H1 (cell line): ENCODE measurements around the gene DYDC2. TPM values are rescaled to one million over a fixed set of nuclear protein-coding genes. Genes with fewer than 3 reads are reported as not detected.
"Not testable (repeated sequence)": the region's sequence is repeated elsewhere in the genome, so short reads cannot be mapped to it uniquely, and the experiment has no call there.

Experiments
- CTCF ChIA-PET: fragments of 300-600 bp; sonication (Branson Sonifier 250); formaldehyde crosslinking; loops from one replicate; lab custom pipeline; 2021; ENCODE audit not compliant: partially characterized antibody; lab: Charles Lee
- POLR2A ChIA-PET: fragments of 300-600 bp; sonication (Branson Sonifier 250); formaldehyde crosslinking; loops from one replicate; lab custom pipeline; 2021; ENCODE audit warnings: inconsistent platforms; ENCODE audit not compliant: partially characterized antibody; lab: Charles Lee
- DNase-seq, 2 experiments: peaks; one replicate each; pipeline versions ENCODE4 v3.0.0 to v3.0.0-alpha.2; 2010 to 2022; ENCODE audit warnings: low spot score in 2 of 2, low read depth in 1 of 2, mixed read lengths in 1 of 2
- FAIRE-seq: peaks from 2 replicates; lab custom pipeline; 2011; peaks lifted over from hg19 to GRCh38; lab: Jason Lieb, UNC
- H2AFZ ChIP-seq: 2 replicates; pipeline ENCODE4 v1.8.1; 2012; ENCODE audit warnings: low read length, inconsistent platforms
- H2AK5ac ChIP-seq: 2 replicates; pipeline ENCODE4 v1.6.1; 2013; ENCODE audit warnings: low read depth, low read length
- H2BK120ac ChIP-seq: replicated peaks from 2 replicates; pipeline ENCODE3; 2013; ENCODE audit warnings: low read depth, low read length, inconsistent platforms
- H2BK12ac ChIP-seq: 2 replicates; pipeline ENCODE4 v1.6.1; 2013; ENCODE audit warnings: low read depth, low read length
- H2BK15ac ChIP-seq: 2 replicates; pipeline ENCODE4 v1.6.1; 2013; ENCODE audit warnings: low read length
- H2BK20ac ChIP-seq: 2 replicates; pipeline ENCODE4 v1.6.1; 2013; ENCODE audit warnings: low read length
- H2BK5ac ChIP-seq: 2 replicates; pipeline ENCODE4 v1.6.1; 2013; ENCODE audit warnings: low read depth, low read length
- H3K14ac ChIP-seq: 2 replicates; pipeline ENCODE4 v1.6.1; 2013; ENCODE audit warnings: inconsistent platforms; ENCODE audit not compliant: insufficient read length
- H3K18ac ChIP-seq: 2 replicates; pipeline ENCODE4 v1.6.1; 2013; ENCODE audit warnings: low read length; ENCODE audit errors: extremely low read depth
- H3K23ac ChIP-seq: 2 replicates; pipeline ENCODE4 v1.6.1; 2013; ENCODE audit warnings: inconsistent platforms; ENCODE audit not compliant: insufficient read length
- H3K23me2 ChIP-seq: 2 replicates; pipeline ENCODE4 v1.6.1; 2013; ENCODE audit warnings: low read depth, low read length
- H3K27ac ChIP-seq: 2 replicates; pipeline ENCODE4 v1.6.1; 2011; ENCODE audit warnings: low read depth, low read length, inconsistent platforms
- H3K27me3 ChIP-seq, 4 experiments: replicated peaks in 1 of 4; 1 replicate in 1 of 4; 2 replicates in 3 of 4; pipeline versions ENCODE4 v1.6.1 to v1.8.1; 2011 to 2013; ENCODE audit warnings: low read length in 3 of 4, mild to moderate bottlenecking in 3 of 4, inconsistent platforms in 2 of 4, mixed read lengths in 2 of 4, moderate library complexity in 1 of 4; ENCODE audit not compliant: control insufficient read depth in 3 of 4, insufficient read depth in 3 of 4; ENCODE audit errors: extremely low read depth in 1 of 4
- H3K36me3 ChIP-seq, 4 experiments: 2 replicates each; pipeline versions ENCODE4 v1.6.1 to v1.8.1; 2011 to 2013; ENCODE audit warnings: mild to moderate bottlenecking in 4 of 4, low read length in 3 of 4, moderate library complexity in 2 of 4, control low read depth in 1 of 4, inconsistent platforms in 1 of 4; ENCODE audit not compliant: insufficient read depth in 4 of 4, control insufficient read depth in 2 of 4
- H3K4ac ChIP-seq: replicated peaks from 2 replicates; pipeline ENCODE3; 2013; ENCODE audit warnings: low read length, low read depth, mixed read lengths, inconsistent platforms; ENCODE audit not compliant: insufficient read length
- H3K4me1 ChIP-seq, 4 experiments: replicated peaks in 1 of 4; 1 replicate in 1 of 4; 2 replicates in 3 of 4; pipeline versions ENCODE4 v1.6.1 to v1.8.1; 2011 to 2013; ENCODE audit warnings: low read length in 3 of 4, inconsistent platforms in 2 of 4, mixed read lengths in 1 of 4; ENCODE audit not compliant: insufficient read depth in 4 of 4, control insufficient read depth in 3 of 4
- H3K4me2 ChIP-seq, 2 experiments: 2 replicates each; pipeline versions ENCODE4 v1.6.1 to v1.8.1; 2011 to 2013; ENCODE audit warnings: low read depth in 2 of 2, low read length in 2 of 2, control low read depth in 1 of 2, inconsistent platforms in 1 of 2, mild to moderate bottlenecking in 1 of 2; ENCODE audit not compliant: insufficient read depth in 1 of 2
- H3K4me3 ChIP-seq, 4 experiments: fragments of 200-600, 300-600 bp in 1 of 4; sonication (generic), shearing (Covaris generic), sonication (Bioruptor Twin) in 1 of 4; 2 replicates each; pipeline versions ENCODE4 v1.5.1 to v1.8.1; 2011 to 2016; ENCODE audit warnings: low read length in 4 of 4, low read depth in 3 of 4, control low read depth in 2 of 4, inconsistent platforms in 2 of 4, mild to moderate bottlenecking in 2 of 4, mixed read lengths in 1 of 4, moderate library complexity in 1 of 4; ENCODE audit not compliant: insufficient read depth in 2 of 4; ENCODE audit errors: extremely low read depth in 1 of 4
- H3K56ac ChIP-seq: replicated peaks from 2 replicates; pipeline ENCODE3; 2013; ENCODE audit warnings: low read depth, mild to moderate bottlenecking, mixed read lengths, low read length, inconsistent platforms; ENCODE audit not compliant: insufficient read length
- H3K79me1 ChIP-seq: 2 replicates; pipeline ENCODE4 v1.6.1; 2013; ENCODE audit warnings: low read depth, low read length, control low read depth
- H3K79me2 ChIP-seq, 2 experiments: 2 replicates each; pipeline versions ENCODE4 v1.6.1 to v1.8.1; 2012 to 2013; ENCODE audit warnings: low read length in 2 of 2, mild to moderate bottlenecking in 2 of 2, inconsistent platforms in 1 of 2; ENCODE audit not compliant: insufficient read depth in 2 of 2, control insufficient read depth in 1 of 2
- H3K9ac ChIP-seq, 4 experiments: replicated peaks in 1 of 4; 1 replicate in 1 of 4; 2 replicates in 3 of 4; pipeline versions ENCODE4 v1.6.1 to v1.8.1; 2011 to 2013; ENCODE audit warnings: low read depth in 3 of 4, low read length in 3 of 4, control low read depth in 2 of 4, mild to moderate bottlenecking in 2 of 4, moderate library complexity in 2 of 4, inconsistent platforms in 1 of 4; ENCODE audit errors: extremely low read depth in 1 of 4
- H3K9me3 ChIP-seq, 2 experiments: 2 replicates each; pipeline versions ENCODE4 v1.6.1 to v1.8.1; 2012 to 2013; ENCODE audit warnings: mild to moderate bottlenecking in 2 of 2, moderate library complexity in 2 of 2, control low read depth in 1 of 2, inconsistent platforms in 1 of 2, low read depth in 1 of 2, low read length in 1 of 2, mixed read lengths in 1 of 2; ENCODE audit not compliant: insufficient read depth in 2 of 2
- H4K20me1 ChIP-seq, 2 experiments: replicated peaks in 1 of 2; 2 replicates each; pipeline versions ENCODE3 to v1.8.1; 2011 to 2013; ENCODE audit warnings: inconsistent platforms in 2 of 2, low read length in 2 of 2, mild to moderate bottlenecking in 1 of 2; ENCODE audit not compliant: insufficient read depth in 2 of 2, control insufficient read depth in 1 of 2
- H4K5ac ChIP-seq: 2 replicates; pipeline ENCODE4 v1.6.1; 2013; ENCODE audit warnings: low read length, low read depth, mixed read lengths, inconsistent platforms; ENCODE audit not compliant: insufficient read length
- H4K8ac ChIP-seq: 2 replicates; pipeline ENCODE4 v1.8.0; 2013; ENCODE audit warnings: mild to moderate bottlenecking, moderate library complexity, low read length, inconsistent platforms; ENCODE audit not compliant: insufficient read depth; ENCODE audit errors: extremely low read depth
- H4K91ac ChIP-seq: replicated peaks from 2 replicates; pipeline ENCODE3; 2013; ENCODE audit warnings: low read length, mixed read lengths, inconsistent platforms; ENCODE audit not compliant: insufficient read length
- WGBS, 2 experiments: shearing (Covaris generic) in 1 of 2; methylation state at CpG; one replicate each; pipeline versions ENCODE4 v1.1.6 to v1.1.7; 2013 to 2015; ENCODE audit warnings: low lambda C conversion rate in 2 of 2, mixed read lengths in 2 of 2, inconsistent platforms in 1 of 2, low coverage in 1 of 2, missing lambda C conversion rate in 1 of 2; ENCODE audit not compliant: insufficient replicate concordance in 2 of 2, insufficient coverage in 1 of 2, insufficient read length in 1 of 2; ENCODE audit errors: extremely low coverage in 1 of 2, missing lambda C conversion rate in 1 of 2; 5-methylcytosine and 5-hydroxymethylcytosine counted together
- polyA plus RNA-seq, 7 experiments: library from polyadenylated mRNA; depleted of rRNA in 3 of 7; stranded (reverse) in 5 of 7; unstranded in 2 of 7; fragments of >200 nt in 5 of 7; fragments of 200-250 nt in 2 of 7; gene quantifications; 1 replicate in 5 of 7; 2 replicates in 1 of 7; 4 replicates in 1 of 7; pipeline versions ENCODE4 v1.2.1 to v1.2.3, GENCODE V29; 2011 to 2013; ENCODE audit warnings: missing spikeins in 2 of 7, mixed read lengths in 2 of 7
- total RNA-seq: library from RNA; stranded (reverse); fragmentation: NEBNext Ultra II Directional; extraction: Animal tissue kit (Norgen Biotek cat#: 25700); gene quantifications from 2 replicates; pipeline ENCODE4 v1.2.1, GENCODE V29; 2021

Gene DYDC2
- total and polyA plus RNA-seq, 2 of the 8 experiments (the other 6 are each of a cell fraction or from before 2014, with no cell fraction given), result 1.5 to 5.2 TPM

GRCh38 chr10:80417256-80417655, 60.7 kb downstream of the DYDC2 start:
- H2AK5ac ChIP-seq, H3K18ac ChIP-seq, POLR2A ChIA-PET, H2BK120ac ChIP-seq, H2BK5ac ChIP-seq, H3K4ac ChIP-seq, H4K91ac ChIP-seq, H3K9me3 ChIP-seq, H3K27ac ChIP-seq, H3K56ac ChIP-seq, H3K36me3 ChIP-seq, H3K23me2 ChIP-seq, H4K8ac ChIP-seq, H3K14ac ChIP-seq, H2BK15ac ChIP-seq, H2BK12ac ChIP-seq, DNase-seq, H4K5ac ChIP-seq, H3K9ac ChIP-seq, H2BK20ac ChIP-seq, FAIRE-seq, H2AFZ ChIP-seq, H3K23ac ChIP-seq: not testable (repeated sequence)
- peaks cover 4 to 22% (median 12%) of the 10 kb centered on the region in 4 experiments for H3K4me1 ChIP-seq
- peak overlapping the region in 1 of 4 experiments; percentile 32; a peak in 2 of 8 replicates for H3K4me3 ChIP-seq
- CTCF ChIA-PET, result interaction anchor here (5.9 kb wide), 1 partner anchor 87 kb away, joined by 28 read pairs; no protein-coding TSS in a partner anchor
- peak overlapping the region; percentile 49 to 71 for H3K4me2 ChIP-seq
- WGBS, 2 experiments, result 17% methylated on average over 6 of the region's 6 CpGs; no CpG with 5 or more reads in 1 of the 2 experiments
- peaks cover 11% of the 10 kb centered on the region for H3K79me1 ChIP-seq
- peaks cover 0 to 24% of the 10 kb centered on the region in 2 experiments; a peak in 2 of 4 replicates for H3K79me2 ChIP-seq
- peaks cover 17 to 37% of the 10 kb centered on the region in 2 experiments for H4K20me1 ChIP-seq
- H3K27me3 ChIP-seq, result peaks cover 0 to 11% (median 1%) of the 10 kb centered on the region in 4 experiments; a peak in 4 of 7 replicates

Other genes with a start within 250 kb of the DYDC2 start
- 12.4 and 16.7 TPM in 2 replicates for gene PLAC9, start 224.1 kb upstream of the DYDC2 start, total RNA-seq
- 8.4 and 12.9 TPM in 2 replicates for gene PLAC9, start 224.1 kb upstream of the DYDC2 start, polyA plus RNA-seq (2011; rRNA removed)
- 70.6 and 84.9 TPM in 2 replicates for gene ANXA11, start 151.2 kb upstream of the DYDC2 start, total RNA-seq
- gene ANXA11, start 151.2 kb upstream of the DYDC2 start, polyA plus RNA-seq (2011; rRNA removed), result 40.5 and 58.7 TPM in 2 replicates
- gene MAT1A, start 67.1 kb upstream of the DYDC2 start, total RNA-seq, result 2.9 and 4.1 TPM in 2 replicates
- 4.4 and 6.4 TPM in 2 replicates for gene MAT1A, start 67.1 kb upstream of the DYDC2 start, polyA plus RNA-seq (2011; rRNA removed)
- 0.44 TPM in 1 of 2 replicates, not detected in the other for gene DYDC1, start within 50 bp of the DYDC2 start, total RNA-seq
- 0.11 TPM in 1 of 2 replicates, not detected in the other for gene DYDC1, start within 50 bp of the DYDC2 start, polyA plus RNA-seq (2011; rRNA removed)
- gene PRXL2A, start 51.8 kb downstream of the DYDC2 start, total RNA-seq, result 58.3 and 60.1 TPM in 2 replicates
- gene PRXL2A, start 51.8 kb downstream of the DYDC2 start, polyA plus RNA-seq (2011; rRNA removed), result 9.7 and 13.4 TPM in 2 replicates
- gene TSPAN14, start 97.5 kb downstream of the DYDC2 start, total RNA-seq, result 57.8 and 57.9 TPM in 2 replicates
- 47.4 and 54.7 TPM in 2 replicates for gene TSPAN14, start 97.5 kb downstream of the DYDC2 start, polyA plus RNA-seq (2011; rRNA removed)
- gene SH2D4B, start 181.1 kb downstream of the DYDC2 start, total RNA-seq, result 0.10 and 0.13 TPM in 2 replicates
- gene SH2D4B, start 181.1 kb downstream of the DYDC2 start, polyA plus RNA-seq (2011; rRNA removed), result 0.06 TPM in 1 of 2 replicates, not detected in the other